ENCODE measurements around the gene SHC1. TPM values are rescaled to one million over a fixed set of nuclear protein-coding genes. Genes with fewer than 3 reads are reported as not detected.

Gene SHC1
- total RNA-seq, 1 donor from 2014 or later = 81.9 TPM

- intact Hi-C loops (cut with micrococcal nuclease) = no loop called here
These were observed 37.7 kb upstream of the SHC1 start for GRCh38 chr1:155008015-155008941.

- intact Hi-C loops (cut with micrococcal nuclease) = no loop called here
These were observed 36.8 kb upstream of the SHC1 start for GRCh38 chr1:155007251-155007828.

- intact Hi-C loops (cut with micrococcal nuclease) = no loop called here
These were observed 36.1 kb upstream of the SHC1 start for GRCh38 chr1:155006601-155007101.

GRCh38 chr1:155005076-155006011 is 34.8 kb upstream of the SHC1 start:
- intact Hi-C loops (cut with micrococcal nuclease) = no loop called here

GRCh38 chr1:155004352-155005075 is 34.0 kb upstream of the SHC1 start:
- intact Hi-C loops (cut with micrococcal nuclease) = loop anchor here (5.0 kb wide), 1 partner anchor 1498 kb away; the partner anchor contains the start of gene MEF2D

GRCh38 chr1:155003766-155004351 is 33.3 kb upstream of the SHC1 start:
- intact Hi-C loops (cut with micrococcal nuclease) = loop anchor here (2.0 to 5.0 kb wide), 2 partner anchors 81 to 1498 kb away; partner anchors contain the start of gene MEF2D

- intact Hi-C loops (cut with micrococcal nuclease) = loop anchor here (2.0 to 5.0 kb wide), 2 partner anchors 82 to 1499 kb away; partner anchors contain the start of gene MEF2D
These were observed 32.7 kb upstream of the SHC1 start for GRCh38 chr1:155003227-155003765.

GRCh38 chr1:155002464-155003226 is 32.1 kb upstream of the SHC1 start, which contains the start of gene ZBTB7B:
Gene ZBTB7B (plus strand): TSS chr1:155002802. CDS start chr1:155014661, 11,859 bp downstream.
- intact Hi-C loops (cut with micrococcal nuclease) = loop anchor here (1.0 to 5.0 kb wide), 4 partner anchors 28 to 1500 kb away; partner anchors contain the start of genes CKS1B, EFNA4 and MEF2D

GRCh38 chr1:155001675-155002463 is 31.3 kb upstream of the SHC1 start:
- intact Hi-C loops (cut with micrococcal nuclease) = loop anchor here (1.0 to 5.0 kb wide), 7 partner anchors 19 to 1500 kb away; partner anchors contain the start of genes CKS1B, EFNA4, FLAD1 and MEF2D

GRCh38 chr1:155001425-155001674 is 30.8 kb upstream of the SHC1 start:
- intact Hi-C loops (cut with micrococcal nuclease) = loop anchor here (1.0 to 5.0 kb wide), 4 partner anchors 18 to 1501 kb away; partner anchors contain the start of genes FLAD1 and MEF2D

GRCh38 chr1:155000726-155001424 is 30.3 kb upstream of the SHC1 start:
- intact Hi-C loops (cut with micrococcal nuclease) = loop anchor here (1.0 to 5.0 kb wide), 4 partner anchors 18 to 1501 kb away; partner anchors contain the start of genes FLAD1 and MEF2D

GRCh38 chr1:155000411-155000725 is 29.8 kb upstream of the SHC1 start:
- intact Hi-C loops (cut with micrococcal nuclease) = loop anchor here (5.0 kb wide), 1 partner anchor 1502 kb away; the partner anchor contains the start of gene MEF2D

GRCh38 chr1:154999571-155000410 is 29.2 kb upstream of the SHC1 start:
- intact Hi-C loops (cut with micrococcal nuclease) = loop anchor here (1.0 to 5.0 kb wide), 3 partner anchors 18 to 1503 kb away; partner anchors contain the start of genes ADAM15 and MEF2D

GRCh38 chr1:154998818-154999570 is 28.4 kb upstream of the SHC1 start:
- intact Hi-C loops (cut with micrococcal nuclease) = loop anchor here (1.0 to 2.0 kb wide), 2 partner anchors 18 to 52 kb away; partner anchors contain the start of gene ADAM15

GRCh38 chr1:154998201-154998780 is 27.7 kb upstream of the SHC1 start:
- intact Hi-C loops (cut with micrococcal nuclease) = loop anchor here (2.0 kb wide), 1 partner anchor 53 kb away; the partner anchor contains the start of gene ADAM15
